IMR-90 (cell line): ENCODE measurements around the gene RP2. TPM values are rescaled to one million over a fixed set of nuclear protein-coding genes. Genes with fewer than 3 reads are reported as not detected.

Experiments used
- ATAC-seq: fragments of 200-7000 bp; cut with Tn5 transposase; 2 replicates; pipeline ENCODE4 v1.9.1; 2020; ENCODE audit warnings: low read depth, mild to moderate bottlenecking, moderate library complexity
- BruUV-seq: library from RNA; stranded (reverse); fragments of 400-500 nt; replicated peaks from 2 replicates; lab custom pipeline; 2021; lab: Mats Ljungman, UMichigan
- CTCF ChIA-PET: fragments of 300-600 bp; formaldehyde crosslinking; extraction: SDS; loops from one replicate; lab custom pipeline; 2021; ENCODE audit warnings: antibody characterized with exemption; lab: Yijun Ruan, JAX
- POLR2A ChIA-PET: fragments of 300-600 bp; sonication (Branson Sonifier 250); formaldehyde crosslinking; loops from one replicate; lab custom pipeline; 2022; ENCODE audit warnings: antibody characterized with exemption; ENCODE audit not compliant: unreplicated experiment; lab: Charles Lee
- DNase-seq: peaks from one replicate; pipeline ENCODE4 v3.0.0; 2013
- H2AFZ ChIP-seq: replicated peaks from 2 replicates; pipeline ENCODE3; 2013; ENCODE audit warnings: low read length, mild to moderate bottlenecking; ENCODE audit not compliant: poor library complexity
- H2AK5ac ChIP-seq: 2 replicates; pipeline ENCODE4 v1.6.1; 2013; ENCODE audit warnings: low read depth, low read length, inconsistent platforms
- H2AK9ac ChIP-seq: replicated peaks from 2 replicates; pipeline ENCODE3; 2013; ENCODE audit warnings: mild to moderate bottlenecking, low read depth, low read length, moderate library complexity; ENCODE audit not compliant: poor library complexity
- H2BK120ac ChIP-seq: 2 replicates; pipeline ENCODE4 v1.6.1; 2013; ENCODE audit warnings: low read depth, low read length, inconsistent platforms
- H2BK15ac ChIP-seq: 3 replicates; pipeline ENCODE4 v1.6.1; 2013; ENCODE audit warnings: low read depth, low read length, inconsistent platforms
- H2BK20ac ChIP-seq: 2 replicates; pipeline ENCODE4 v1.6.1; 2013; ENCODE audit warnings: low read depth, mild to moderate bottlenecking, inconsistent platforms, low read length, moderate library complexity
- H2BK5ac ChIP-seq: 2 replicates; pipeline ENCODE4 v1.6.1; 2013; ENCODE audit warnings: mild to moderate bottlenecking, low read depth, low read length, inconsistent platforms; ENCODE audit not compliant: poor library complexity, severe bottlenecking
- H3K14ac ChIP-seq: replicated peaks from 2 replicates; pipeline ENCODE4 v1.6.1; 2013; ENCODE audit warnings: low read depth, low read length, inconsistent platforms
- H3K18ac ChIP-seq: 2 replicates; pipeline ENCODE4 v1.6.1; 2013; ENCODE audit warnings: low read depth, low read length, control low read depth
- H3K23ac ChIP-seq: 2 replicates; pipeline ENCODE4 v1.6.1; 2013; ENCODE audit warnings: low read depth, low read length, inconsistent platforms
- H3K27ac ChIP-seq: 2 replicates; pipeline ENCODE4 v1.5.1; 2013; ENCODE audit warnings: mild to moderate bottlenecking, control low read depth, low read length; ENCODE audit not compliant: insufficient read depth
- H3K27me3 ChIP-seq: 2 replicates; pipeline ENCODE4 v1.6.1; 2013; ENCODE audit warnings: low read length; ENCODE audit not compliant: control insufficient read depth, insufficient read depth
- H3K36me3 ChIP-seq: 2 replicates; pipeline ENCODE4 v1.6.1; 2013; ENCODE audit warnings: low read length, mixed read lengths; ENCODE audit not compliant: control insufficient read depth, insufficient read depth
- H3K4ac ChIP-seq: 2 replicates; pipeline ENCODE4 v1.6.1; 2013; ENCODE audit warnings: low read depth, low read length, inconsistent platforms
- H3K4me1 ChIP-seq: 2 replicates; pipeline ENCODE4 v1.6.1; 2013; ENCODE audit warnings: low read length, mixed read lengths; ENCODE audit not compliant: control insufficient read depth, insufficient read depth
- H3K4me2 ChIP-seq: 2 replicates; pipeline ENCODE4 v1.6.1; 2013; ENCODE audit warnings: low read depth, mild to moderate bottlenecking, control low read depth, low read length, moderate library complexity
- H3K4me3 ChIP-seq: 2 replicates; pipeline ENCODE4 v1.5.1; 2013; ENCODE audit warnings: low read depth, mild to moderate bottlenecking, control low read depth, low read length, moderate library complexity; ENCODE audit not compliant: insufficient read depth
- H3K56ac ChIP-seq: 2 replicates; pipeline ENCODE4 v1.6.1; 2013; ENCODE audit warnings: low read length, inconsistent platforms; ENCODE audit not compliant: insufficient read depth; ENCODE audit errors: extremely low read depth
- H3K79me1 ChIP-seq, 2 experiments: 2 replicates each; pipeline ENCODE4 v1.6.1; 2013; ENCODE audit warnings: low read length in 2 of 2, inconsistent platforms in 1 of 2, low read depth in 1 of 2
- H3K9ac ChIP-seq: 2 replicates; pipeline ENCODE4 v1.6.1; 2013; ENCODE audit warnings: low read depth, low read length, control low read depth
- H3K9me1 ChIP-seq: 2 replicates; pipeline ENCODE4 v1.6.1; 2013; ENCODE audit warnings: low read length, inconsistent platforms; ENCODE audit not compliant: insufficient read depth
- H3K9me3 ChIP-seq: 2 replicates; pipeline ENCODE4 v1.6.1; 2013; ENCODE audit warnings: low read length; ENCODE audit not compliant: control insufficient read depth, insufficient read depth
- H4K20me1 ChIP-seq: 2 replicates; pipeline ENCODE4 v1.6.1; 2013; ENCODE audit warnings: low read length, inconsistent platforms; ENCODE audit not compliant: insufficient read depth
- H4K5ac ChIP-seq: 2 replicates; pipeline ENCODE4 v1.6.1; 2013; ENCODE audit warnings: mild to moderate bottlenecking, low read depth, low read length, control low read depth
- H4K8ac ChIP-seq, 2 experiments: 2 replicates each; pipeline ENCODE4 v1.6.1; 2013; ENCODE audit warnings: low read depth in 2 of 2, low read length in 2 of 2, control low read depth in 1 of 2, inconsistent platforms in 1 of 2
- H4K91ac ChIP-seq: 2 replicates; pipeline ENCODE4 v1.6.1; 2013; ENCODE audit warnings: low read depth, low read length, inconsistent platforms; ENCODE audit not compliant: insufficient read depth
- CTCF ChIP-seq: conservative IDR thresholded peaks from 2 replicates; pipeline ENCODE4 v1.5.1; 2012; ENCODE audit warnings: mild to moderate bottlenecking, low read depth, low read length, improper control_type of control experiment
- NFE2L2 ChIP-seq: fragments of 150-350 bp; IDR thresholded peaks from 2 replicates; pipeline ENCODE4 v1.6.1; 2016; ENCODE audit warnings: low read depth, mild to moderate bottlenecking, low read length
- SMC3 ChIP-seq: fragments of 150-350 bp; IDR thresholded peaks from 2 replicates; pipeline ENCODE4 v1.6.1; 2016; ENCODE audit warnings: low read depth, mild to moderate bottlenecking, antibody characterized with exemption, low read length, moderate library complexity
- WGBS, 2 experiments: methylation state at CpG; one replicate each; pipeline versions ENCODE4 v1.1.5 to v1.1.7; 2013; ENCODE audit warnings: missing lambda C conversion rate in 2 of 2; ENCODE audit not compliant: insufficient read length in 1 of 2; ENCODE audit errors: extremely low coverage in 2 of 2; 5-methylcytosine and 5-hydroxymethylcytosine counted together
- dilution Hi-C: fragments of 300-500 bp; cut with HindIII; formaldehyde crosslinking; loops from one replicate; pipeline ENCODE4 v1.14.3; 2018; ENCODE audit warnings: low sequenced_read_pairs; ENCODE audit not compliant: unreplicated experiment
- in situ Hi-C: fragments of 300-500 bp; cut with MboI; formaldehyde crosslinking; loops from 3 replicates; pipeline ENCODE4 v1.14.3; 2019; ENCODE audit warnings: low sequenced_read_pairs, inconsistent platforms, mixed read lengths
- intact Hi-C: fragments of 100-400 bp; cut with micrococcal nuclease; formaldehyde crosslinking; loops from 2 replicates; pipeline ENCODE4 v1.10.0; 2022
- polyA plus RNA-seq, 3 experiments: library from polyadenylated mRNA; depleted of rRNA; stranded (reverse); fragments of >200 nt; gene quantifications; 2 replicates each; pipeline ENCODE4 v1.2.3, GENCODE V29; 2012; ENCODE audit warnings: low replicate concordance in 1 of 3
- total RNA-seq: library from RNA; depleted of rRNA; stranded (reverse); fragments of >200 nt; gene quantifications from 2 replicates; pipeline ENCODE4 v1.2.3, GENCODE V29; 2012

Gene RP2
- total and polyA plus RNA-seq, 2 of the 4 experiments (the other 2 are of a cell fraction) = 6.8 to 17.0 TPM

DNA sequence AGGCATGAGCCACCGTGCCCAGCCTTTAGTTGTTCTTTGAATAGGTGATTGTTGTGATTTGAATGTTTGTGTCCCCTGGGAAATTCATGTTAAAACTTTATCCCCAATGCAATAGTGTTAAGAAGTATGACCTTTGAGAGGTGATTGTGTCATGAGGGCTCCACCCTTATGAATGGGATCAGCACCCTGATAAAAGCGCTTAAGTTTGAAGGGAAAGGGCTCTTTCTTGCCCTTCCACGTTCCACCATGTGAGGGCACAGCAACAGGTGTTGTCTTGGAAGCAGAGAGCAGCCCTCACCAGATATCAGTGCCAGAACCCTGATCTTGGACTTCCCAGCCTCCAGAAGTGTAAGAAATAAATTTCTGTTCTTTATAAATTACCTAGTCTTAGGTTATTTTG is 33.7 kb upstream of the RP2 start:
- no TSS peak for BruUV-seq
- H2BK5ac ChIP-seq = no peak overlapping the region
- no CpG with 5 or more reads among the region's 3 CpGs for WGBS, 2 experiments
- no peak overlapping the region for H2AK5ac ChIP-seq
- H2AK9ac ChIP-seq = peak overlapping the region; percentile 37
- POLR2A ChIA-PET = no interaction called here
- H3K4me2 ChIP-seq = no peak overlapping the region
- H2BK15ac ChIP-seq = no peak overlapping the region
- H4K5ac ChIP-seq = no peak overlapping the region
- H3K4me1 ChIP-seq = no peaks in the 10 kb centered on the region
- H3K9me3 ChIP-seq = no peaks in the 10 kb centered on the region
- H3K27me3 ChIP-seq = no peaks in the 10 kb centered on the region; the same call in none of the 2 replicates
- H3K36me3 ChIP-seq = no peaks in the 10 kb centered on the region
- no peak overlapping the region for H3K4ac ChIP-seq
- H3K56ac ChIP-seq = no peak overlapping the region
- in situ Hi-C loops = no loop called here
- no peak overlapping the region for H2AFZ ChIP-seq
- H2BK120ac ChIP-seq = no peak overlapping the region
- intact Hi-C loops = loop anchor here (1.0 kb wide), 1 partner anchor 227 kb away; no protein-coding TSS in a partner anchor
- CTCF ChIA-PET = interaction anchor here (0.7 kb wide), 1 partner anchor 290 kb away, joined by 6 read pairs; no protein-coding TSS in a partner anchor
- H3K79me1 ChIP-seq = no peaks in the 10 kb centered on the region
- ATAC-seq (no peak), DNase-seq (no peak)
- no peak overlapping the region for H3K18ac ChIP-seq
- H3K14ac ChIP-seq = no peak overlapping the region
- no peak overlapping the region for H3K27ac ChIP-seq
- dilution Hi-C loops = no loop called here
- H3K4me3 ChIP-seq = no peak overlapping the region
- no peak overlapping the region for H2BK20ac ChIP-seq
- H4K91ac ChIP-seq = no peak overlapping the region
- H3K9me1 ChIP-seq = no peaks in the 10 kb centered on the region
- no peak overlapping the region for H3K9ac ChIP-seq
- H4K20me1 ChIP-seq = no peaks in the 10 kb centered on the region
- no peak for TF ChIP-seq NFE2L2
- peak; percentile 22; the same call in 1 of the 2 replicates for TF ChIP-seq SMC3
- TF ChIP-seq CTCF = peak; percentile 25; the same call in 1 of the 2 replicates
- H3K23ac ChIP-seq = no peak overlapping the region; the same call in 1 of the 2 replicates
- H4K8ac ChIP-seq = no peak overlapping the region
